ENCODE measurements around the gene EFL1. TPM values are rescaled to one million over a fixed set of nuclear protein-coding genes. Genes with fewer than 3 reads are reported as not detected.
A peak's percentile ranks its signal among the peaks of the same experiment; 100 is the strongest.
"Not testable (repeated sequence)": the region's sequence is repeated elsewhere in the genome, so short reads cannot be mapped to it uniquely, and the experiment has no call there.

Gene EFL1
- total RNA-seq, 1 experiment from 2014 or later = 27.5 TPM

DNA sequence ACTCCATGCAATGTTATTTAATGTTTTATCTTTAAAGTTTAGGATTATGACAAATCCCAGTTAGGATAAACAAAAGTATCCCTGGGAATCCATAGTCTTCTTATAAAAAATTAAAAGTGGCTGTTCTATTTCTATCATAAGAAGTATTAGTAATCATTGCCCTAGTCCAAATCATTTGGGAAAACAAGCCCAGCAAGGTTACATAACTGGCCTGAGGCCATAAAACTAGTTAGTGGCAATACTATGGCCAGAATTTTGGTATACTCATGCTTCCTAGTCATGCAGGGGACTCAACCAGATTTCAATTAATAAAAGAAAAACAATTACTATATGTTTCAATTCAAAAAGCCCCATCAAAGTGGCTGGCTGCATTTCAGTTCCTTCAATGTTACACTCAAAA, 50.3 kb downstream of the EFL1 start:
- H3K36me3 Mint-ChIP-seq; H3K4me3 Mint-ChIP-seq; CTCF ChIA-PET; H3K9me3 Mint-ChIP-seq; DNase-seq (ENCODE audit: low spot score); ATAC-seq; H3K27ac Mint-ChIP-seq; POLR2A ChIA-PET; H3K27me3 Mint-ChIP-seq (ENCODE audit: low read depth); H3K4me1 Mint-ChIP-seq: not testable (repeated sequence)

DNA sequence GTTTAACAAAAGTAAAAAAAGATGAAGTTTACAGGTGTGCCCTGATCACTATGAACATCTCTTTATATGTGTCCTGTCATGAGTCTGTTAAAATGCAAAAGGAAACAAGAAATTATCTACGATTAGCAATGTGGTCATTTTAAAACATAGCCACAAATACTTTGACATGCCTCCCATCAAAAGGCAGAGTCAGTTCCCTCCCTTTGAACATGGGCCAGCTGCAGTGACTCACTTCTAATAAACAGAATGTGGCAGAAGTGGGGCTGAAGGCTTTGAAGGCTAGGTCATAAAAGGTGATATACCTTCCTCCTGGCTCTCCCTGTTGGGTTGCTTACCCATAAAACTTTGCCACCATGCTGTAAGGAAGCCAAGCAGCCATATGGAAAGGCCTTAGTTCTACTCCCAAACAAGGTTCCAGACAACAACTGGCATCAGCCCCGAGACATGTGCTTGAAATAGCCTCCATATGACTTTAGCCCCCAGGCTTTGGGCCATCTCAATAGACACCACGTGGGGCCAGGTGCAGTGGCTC, 52.4 kb downstream of the EFL1 start:
- CTCF ChIA-PET = not testable (repeated sequence)

GRCh38 chr15:82204575-82204974, 58.0 kb downstream of the EFL1 start:
- H3K4me1 Mint-ChIP-seq; H3K27me3 Mint-ChIP-seq (ENCODE audit: low read depth); H3K4me3 Mint-ChIP-seq; CTCF ChIA-PET; ATAC-seq; H3K36me3 Mint-ChIP-seq; POLR2A ChIA-PET; H3K27ac Mint-ChIP-seq; DNase-seq (ENCODE audit: low spot score); H3K9me3 Mint-ChIP-seq: not testable (repeated sequence)

More for the DNA sequence above, 52.4 kb downstream of the EFL1 start:
- H3K27me3 Mint-ChIP-seq (ENCODE audit: low read depth); DNase-seq (ENCODE audit: low spot score); H3K4me1 Mint-ChIP-seq; H3K9me3 Mint-ChIP-seq; H3K36me3 Mint-ChIP-seq; ATAC-seq; H3K4me3 Mint-ChIP-seq; H3K27ac Mint-ChIP-seq; POLR2A ChIA-PET: not testable (repeated sequence)

GRCh38 chr15:82197733-82198594, 64.6 kb downstream of the EFL1 start:
- TF ChIP-seq CTCF (IDR thresholded peaks at IDR 0.05) = peak; percentile 72; the same call in 1 of the 2 replicates
- TF ChIP-seq FOXP4 (CRISPR knock-in tag; IDR thresholded peaks at IDR 0.05) = 0 out of 2 replicates have a peak, but pooled peaks have one; percentile 22
- no peak for TF ChIP-seq ZNF281 (CRISPR knock-in tag; IDR thresholded peaks at IDR 0.05)
- TF ChIP-seq NFATC4 (CRISPR knock-in tag; IDR thresholded peaks at IDR 0.05) = no peak
- no peak for TF ChIP-seq USF2 (CRISPR knock-in tag; IDR thresholded peaks at IDR 0.05)
- no peak for TF ChIP-seq SMAD3 (CRISPR knock-in tag; IDR thresholded peaks at IDR 0.05; ENCODE audit: borderline replicate concordance)
- no peak for TF ChIP-seq EMX1 (CRISPR knock-in tag; IDR thresholded peaks at IDR 0.05)
- Mint-ChIP-seq H3K4me3 (no peak overlapping the region), H3K4me1 (no peaks in the 10 kb centered on the region), H3K27me3 (ENCODE audit: low read depth) (no peaks in the 10 kb centered on the region), H3K27ac (peak overlapping the region; percentile 77; the same call in 1 of the 2 replicates), H3K36me3 (no peaks in the 10 kb centered on the region), H3K9me3 (no peaks in the 10 kb centered on the region)
- CTCF ChIA-PET = interaction anchor here (0.7 to 1.1 kb wide), 13 partner anchors 8 to 154 kb away, joined by 3 to 31 read pairs (median 3); no protein-coding TSS in a partner anchor
- DNase-seq (ENCODE audit: low spot score) (peak; percentile 79), ATAC-seq (peak; percentile 98)
- POLR2A ChIA-PET = no interaction called here

Data from WTC11 (cell line).